ENCODE results near the gene UBE4A.

UBE4A gene

DNA sequence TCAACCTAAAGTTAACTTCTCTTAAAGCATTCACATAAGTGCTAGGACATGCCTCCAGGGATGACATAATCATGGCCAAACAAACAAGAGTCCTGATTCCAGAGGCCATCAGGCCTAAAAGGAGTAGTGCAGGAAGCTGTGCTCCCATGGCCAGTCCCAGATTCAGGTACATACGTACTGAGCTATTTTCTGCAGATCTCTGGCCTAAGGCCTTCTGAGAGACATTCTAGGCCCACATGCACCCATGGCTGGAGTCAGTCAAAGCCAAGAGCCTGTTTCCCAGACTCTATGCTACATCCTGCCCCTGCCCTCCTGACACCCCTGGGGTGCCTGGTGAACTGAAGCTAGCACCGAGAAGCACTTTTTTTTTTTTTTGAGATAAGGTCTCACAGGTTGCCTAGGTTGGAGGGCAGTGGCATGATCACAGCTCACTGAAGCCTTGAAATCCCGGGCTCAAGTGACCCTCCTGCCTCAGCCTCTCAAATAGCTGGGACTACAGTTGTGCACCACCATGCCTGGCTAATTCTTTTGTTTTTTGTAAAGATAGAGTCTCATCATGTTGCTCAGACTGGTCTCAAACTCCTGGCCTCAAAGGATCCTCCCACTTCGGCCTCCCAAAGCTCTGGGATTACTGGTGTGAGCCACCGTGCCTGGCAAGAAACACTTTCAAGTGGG lies 17.4 kb upstream of the UBE4A start:
- DNase-seq, result no peak

GRCh38 chr11:118342503-118343161 lies 16.8 kb upstream of the UBE4A start, which contains the start of gene CD3D:
Gene CD3D (minus strand): TSS chr11:118342705. CDS start chr11:118342607, 98 bp downstream.
- DNase-seq, result no peak

- DNase-seq, result no peak
Measured at GRCh38 chr11:118343248-118343647, 16.2 kb upstream of the UBE4A start.

DNA sequence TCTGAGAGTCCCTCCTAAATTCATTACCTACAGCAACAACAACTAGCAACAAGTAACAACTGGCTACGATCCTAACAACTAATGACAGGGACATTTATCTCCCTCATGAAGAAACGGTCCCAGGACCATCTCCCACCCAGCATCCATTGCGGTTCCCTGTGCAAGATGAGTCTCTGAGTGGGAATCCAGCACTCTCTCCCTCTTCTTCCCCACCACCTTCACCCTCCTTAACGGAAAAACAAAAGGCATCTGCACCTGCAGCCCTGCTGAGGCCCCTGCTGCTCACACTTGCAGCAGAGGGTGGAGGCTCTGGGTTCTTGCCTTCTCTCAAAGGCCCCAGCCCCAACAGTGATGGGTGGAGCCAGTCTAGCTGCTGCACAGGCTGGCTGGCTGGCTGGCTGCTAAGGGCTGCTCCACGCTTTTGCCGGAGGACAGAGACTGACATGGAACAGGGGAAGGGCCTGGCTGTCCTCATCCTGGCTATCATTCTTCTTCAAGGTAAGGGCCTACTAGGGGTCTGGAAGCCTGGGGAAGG lies 15.4 kb upstream of the UBE4A start, which contains the start of gene CD3G:
Gene CD3G (plus strand): TSS at position 364 of the 535 bp plus-strand sequence. CDS start 80 bp downstream, at position 444.
- DNase-seq, result no peak

GRCh38 chr11:118349475-118349874 lies 9.9 kb upstream of the UBE4A start:
- DNase-seq, result no peak

DNA sequence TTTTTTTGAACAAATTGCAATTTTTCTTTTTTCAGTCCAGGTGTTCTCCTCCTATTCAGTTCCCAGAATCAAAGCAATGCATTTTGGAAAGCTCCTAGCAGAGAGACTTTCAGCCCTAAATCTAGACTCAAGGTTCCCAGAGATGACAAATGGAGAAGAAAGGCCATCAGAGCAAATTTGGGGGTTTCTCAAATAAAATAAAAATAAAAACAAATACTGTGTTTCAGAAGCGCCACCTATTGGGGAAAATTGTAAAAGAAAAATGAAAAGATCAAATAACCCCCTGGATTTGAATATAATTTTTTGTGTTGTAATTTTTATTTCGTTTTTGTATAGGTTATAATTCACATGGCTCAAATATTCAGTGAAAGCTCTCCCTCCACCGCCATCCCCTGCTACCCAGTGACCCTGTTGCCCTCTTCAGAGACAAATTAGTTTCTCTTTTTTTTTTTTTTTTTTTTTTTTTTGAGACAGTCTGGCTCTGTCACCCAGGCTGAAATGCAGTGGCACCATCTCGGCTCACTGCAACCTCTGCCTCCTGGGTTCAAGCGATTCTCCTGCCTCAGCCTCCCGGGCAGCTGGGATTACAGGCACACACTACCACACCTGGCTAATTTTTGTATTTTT lies 6.2 kb upstream of the UBE4A start:
- peak; percentile 38 for DNase-seq

GRCh38 chr11:118358071-118358470 lies 1.3 kb upstream of the UBE4A start:
- no peak for DNase-seq

GRCh38 chr11:118364956-118365615 lies 5.7 kb downstream of the UBE4A start:
- no peak for DNase-seq

GRCh38 chr11:118366287-118366686 lies 6.9 kb downstream of the UBE4A start:
- DNase-seq, result no peak

GRCh38 chr11:118370774-118371173 lies 11.4 kb downstream of the UBE4A start:
- no peak for DNase-seq

GRCh38 chr11:118373263-118373662 lies 13.9 kb downstream of the UBE4A start:
- no peak for DNase-seq

- DNase-seq, result no peak
Measured at GRCh38 chr11:118373871-118374270, 14.5 kb downstream of the UBE4A start.

GRCh38 chr11:118374729-118375128 lies 15.3 kb downstream of the UBE4A start:
- DNase-seq, result no peak

DNA sequence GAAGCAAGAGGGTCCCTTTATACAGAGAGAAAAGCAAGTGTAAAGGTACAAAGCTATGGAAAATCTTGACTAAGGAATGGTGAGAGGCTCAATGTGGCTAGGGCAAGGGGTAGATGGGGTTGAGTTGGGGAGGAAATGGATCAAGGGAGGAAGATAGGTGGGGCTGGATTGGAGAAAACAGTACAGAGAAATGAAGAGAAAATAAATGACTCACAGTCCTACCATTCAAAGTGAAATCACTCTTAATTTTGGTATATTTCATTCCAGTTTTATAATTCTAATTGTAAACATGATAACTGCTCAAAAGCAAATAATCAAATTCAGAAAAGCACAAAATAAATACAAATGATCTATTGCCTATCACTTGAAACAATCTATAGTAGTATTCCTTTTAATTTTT lies 16.6 kb downstream of the UBE4A start:
- DNase-seq, result no peak

DNA sequence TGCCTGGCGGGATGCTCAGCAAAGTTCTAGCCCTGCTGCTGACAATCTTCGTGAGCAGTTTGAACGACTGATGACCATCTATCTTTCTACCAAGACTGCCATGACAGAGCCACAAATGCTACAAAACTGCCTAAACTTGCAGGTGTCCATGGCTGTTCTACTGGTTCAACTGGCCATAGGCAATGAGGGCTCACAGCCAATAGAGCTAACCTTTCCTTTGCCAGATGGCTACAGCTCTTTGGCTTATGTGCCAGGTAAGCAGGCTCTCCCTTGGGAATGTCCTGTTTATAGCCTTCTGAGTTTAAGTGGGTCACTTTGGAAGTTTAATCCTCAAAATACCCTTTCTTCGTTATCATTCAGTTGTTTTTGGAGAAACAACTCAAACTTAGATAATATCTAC lies 20.1 kb downstream of the UBE4A start:
- no peak for DNase-seq

DNA sequence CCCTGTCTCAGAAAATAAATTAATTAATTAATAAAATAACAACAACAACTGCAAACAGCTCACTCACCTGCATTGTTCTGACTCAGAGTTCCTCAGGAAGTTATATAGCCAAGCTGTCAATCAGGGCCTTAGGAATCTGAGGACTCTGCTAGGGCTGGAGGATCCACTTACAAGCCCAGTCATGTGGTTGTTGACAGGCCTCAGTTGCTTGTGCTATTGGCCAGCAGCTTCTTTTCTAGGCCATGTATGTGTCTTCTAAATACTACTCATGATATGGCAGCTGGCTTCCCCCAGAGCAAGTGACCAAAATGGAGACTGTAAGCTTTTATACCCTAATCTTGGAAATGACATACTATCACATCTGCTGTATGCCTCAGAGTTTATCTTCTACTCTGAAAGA lies 21.2 kb downstream of the UBE4A start:
- no peak for DNase-seq

DNA sequence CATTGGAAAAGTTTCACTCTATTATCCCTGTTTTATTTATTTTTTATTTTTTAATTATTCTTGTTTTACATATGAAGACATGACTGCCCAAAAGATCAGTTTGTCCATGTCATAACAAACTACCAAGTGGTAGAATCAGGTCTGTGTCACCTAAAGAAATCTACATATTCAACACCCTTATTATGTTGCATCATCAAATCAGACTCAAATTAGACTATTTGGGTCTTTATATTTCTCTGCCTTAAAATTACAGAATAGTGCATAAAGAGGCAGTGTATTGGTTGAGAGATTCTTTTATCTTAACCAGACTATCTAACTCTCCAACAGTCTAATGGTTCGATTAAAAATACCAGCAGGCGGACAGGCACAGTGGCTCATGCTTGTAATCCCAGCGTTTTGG lies 23.6 kb downstream of the UBE4A start:
- no peak for DNase-seq

DNA sequence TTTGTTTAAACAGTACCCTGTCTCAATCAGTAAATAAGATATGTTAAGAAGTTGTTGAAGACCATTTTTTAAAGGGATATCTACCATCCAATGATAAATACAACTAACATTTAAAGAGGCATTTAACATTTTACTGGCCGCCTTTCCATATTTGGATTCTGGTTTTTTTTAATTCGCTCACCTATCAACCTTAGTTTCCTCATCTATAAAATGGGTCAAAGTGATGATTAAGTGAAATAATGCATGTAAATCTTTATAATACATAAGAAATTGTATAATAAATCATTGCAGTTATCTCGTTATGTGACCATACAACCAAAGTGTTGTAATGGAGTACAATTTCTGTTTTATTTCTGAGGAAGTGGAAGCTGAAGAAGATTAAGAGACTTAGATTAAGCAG lies 24.3 kb downstream of the UBE4A start:
- no peak for DNase-seq

DNA sequence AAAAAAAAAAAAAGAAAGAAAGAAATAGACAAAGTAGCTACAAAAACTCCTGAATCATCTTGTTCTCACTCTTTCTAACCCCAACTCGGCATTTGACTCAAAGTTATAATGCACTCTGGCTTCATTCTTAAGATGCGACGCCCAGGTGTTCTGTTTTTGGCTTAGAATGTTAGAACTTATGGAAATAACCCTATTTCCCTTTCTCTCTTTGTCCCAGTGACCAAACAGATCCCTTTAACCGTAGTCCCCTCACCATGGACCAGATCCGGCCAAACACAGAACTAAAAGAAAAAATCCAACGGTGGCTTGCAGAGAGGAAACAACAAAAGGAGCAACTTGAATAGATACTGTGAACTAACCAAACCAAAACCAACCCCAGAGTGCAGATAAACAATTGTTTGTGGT lies 36.7 kb downstream of the UBE4A start:
- no peak for DNase-seq

DNA sequence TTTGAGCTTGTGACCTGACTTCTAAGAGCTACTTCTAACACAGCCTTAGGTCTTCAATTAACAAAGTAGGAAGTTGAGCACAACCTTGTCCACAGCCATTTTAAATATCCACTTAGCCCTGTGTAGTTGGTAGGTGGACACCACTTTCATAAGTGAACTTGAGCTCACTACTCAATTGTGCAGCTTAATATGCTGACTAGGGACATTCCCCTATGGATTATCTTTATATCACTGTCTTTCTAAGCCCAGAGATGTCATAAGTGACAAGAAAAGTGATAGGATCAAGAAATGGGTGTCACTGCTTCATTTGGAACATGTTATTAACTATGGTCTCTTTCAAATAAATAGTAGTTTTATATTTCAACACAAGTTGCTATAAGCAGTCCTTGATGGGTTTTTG lies 38.0 kb downstream of the UBE4A start:
- no peak for DNase-seq

DNA sequence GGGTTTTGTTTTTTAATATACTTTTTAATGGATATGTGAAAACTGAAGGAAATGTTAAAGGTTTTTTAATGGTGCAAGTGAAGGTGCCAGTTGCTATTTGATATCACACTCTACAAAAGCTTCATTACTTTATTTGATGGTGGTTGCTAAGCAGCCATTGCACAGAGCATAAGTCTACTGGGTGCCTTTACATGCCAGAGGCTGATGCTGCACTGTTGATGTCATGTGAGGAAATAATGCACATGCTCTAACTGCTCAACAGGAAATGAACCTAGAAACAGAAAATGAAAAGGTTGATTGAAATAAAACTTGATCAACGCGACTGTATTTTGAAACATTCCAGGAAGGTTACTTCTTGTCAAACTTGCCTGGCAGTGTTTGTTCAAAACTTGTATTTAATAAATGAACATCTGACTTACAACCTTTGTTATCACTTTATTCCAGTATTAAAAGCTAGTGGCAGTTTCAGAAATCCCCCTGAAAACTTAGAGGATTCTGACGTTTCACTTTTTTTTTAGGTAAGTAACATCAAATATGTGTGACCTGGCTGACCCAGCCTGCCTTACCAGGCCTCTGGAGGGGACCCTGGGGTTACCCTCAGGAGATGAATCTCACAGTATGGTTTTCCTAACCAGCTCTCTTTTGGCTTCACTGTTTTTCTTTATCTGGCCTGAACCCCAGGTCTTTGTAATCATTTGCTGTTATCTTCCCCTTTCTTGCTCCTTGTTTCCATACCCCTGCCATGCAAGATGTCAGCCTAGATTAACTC lies 39.6 kb downstream of the UBE4A start:
- no peak for DNase-seq

GRCh38 chr11:118401151-118401879 lies 41.9 kb downstream of the UBE4A start, which contains the start of gene ATP5MG:
Gene ATP5MG (plus strand): TSS chr11:118401606. CDS start chr11:118401666, 60 bp downstream.
- peak; percentile 97 for DNase-seq
